HG03025 (cell line): ENCODE results near the gene KNTC1.
"Not testable (repeated sequence)": the region's sequence is repeated elsewhere in the genome, so short reads cannot be mapped to it uniquely, and the experiment has no call there.

Experiments
- ATAC-seq: cut with Tn5 transposase; IDR thresholded peaks from one replicate; pipeline ENCODE4 v1.9.1; 2021; ENCODE audit warnings: mild to moderate bottlenecking, moderate library complexity; ENCODE audit not compliant: unreplicated experiment, low FRiP score

Gene KNTC1

DNA sequence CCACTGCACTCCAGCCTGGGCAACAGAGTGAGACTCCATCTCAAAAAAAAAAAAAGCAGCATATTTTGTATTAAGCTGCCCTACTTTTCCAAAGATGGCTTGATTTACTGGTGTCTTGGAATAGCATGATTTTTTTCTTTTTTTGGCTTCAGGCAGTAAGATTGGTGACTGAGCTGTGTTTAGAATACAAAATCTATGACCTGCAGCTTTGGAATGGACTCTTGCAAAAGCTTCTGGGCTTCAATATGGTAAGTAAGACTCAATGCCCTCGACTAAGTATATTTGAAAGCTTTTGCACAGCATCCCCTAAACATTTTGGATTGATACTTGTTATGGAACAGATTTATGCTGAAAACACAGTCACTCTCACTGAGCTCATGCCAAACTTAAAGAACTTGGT is 87.8 kb downstream of the KNTC1 start:
- no peak for ATAC-seq

DNA sequence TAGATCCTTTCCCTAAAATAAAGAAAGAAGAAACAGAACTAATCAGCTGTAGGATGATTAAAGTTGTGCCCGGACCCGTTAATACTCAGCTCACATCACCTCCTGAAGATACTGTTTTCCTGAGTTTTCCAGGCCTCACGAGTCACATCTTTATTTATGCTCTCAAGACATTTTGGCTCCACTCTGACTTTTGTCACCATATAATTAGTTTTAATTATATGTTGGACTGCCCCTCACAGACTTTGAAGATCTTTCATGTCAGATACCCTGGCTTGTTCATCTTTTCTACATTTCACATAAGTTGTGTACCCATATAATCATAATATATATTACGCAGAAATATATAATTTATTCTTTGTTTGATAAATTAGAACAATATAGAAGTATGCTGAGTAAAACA is 88.7 kb downstream of the KNTC1 start:
- ATAC-seq, result no peak

DNA sequence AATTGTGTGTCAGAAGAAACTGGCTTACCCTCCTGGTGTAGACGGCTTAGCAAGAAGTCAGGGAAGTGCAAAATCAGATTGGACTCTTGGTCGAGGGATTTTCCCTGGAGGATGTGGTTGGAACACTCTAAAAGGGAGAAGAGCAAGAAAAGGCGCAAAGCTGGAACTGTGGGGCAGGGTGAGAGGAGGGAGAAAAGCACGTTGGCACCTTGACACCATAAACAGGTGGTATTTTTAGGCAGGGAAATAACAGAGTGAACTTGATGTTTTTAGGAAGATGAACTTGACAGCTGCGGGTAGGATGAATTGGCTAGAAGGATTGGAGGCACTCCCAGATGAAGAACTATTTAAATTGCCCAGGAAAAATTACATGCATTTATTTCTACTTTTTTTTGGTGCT is 108.4 kb downstream of the KNTC1 start:
- no peak for ATAC-seq

DNA sequence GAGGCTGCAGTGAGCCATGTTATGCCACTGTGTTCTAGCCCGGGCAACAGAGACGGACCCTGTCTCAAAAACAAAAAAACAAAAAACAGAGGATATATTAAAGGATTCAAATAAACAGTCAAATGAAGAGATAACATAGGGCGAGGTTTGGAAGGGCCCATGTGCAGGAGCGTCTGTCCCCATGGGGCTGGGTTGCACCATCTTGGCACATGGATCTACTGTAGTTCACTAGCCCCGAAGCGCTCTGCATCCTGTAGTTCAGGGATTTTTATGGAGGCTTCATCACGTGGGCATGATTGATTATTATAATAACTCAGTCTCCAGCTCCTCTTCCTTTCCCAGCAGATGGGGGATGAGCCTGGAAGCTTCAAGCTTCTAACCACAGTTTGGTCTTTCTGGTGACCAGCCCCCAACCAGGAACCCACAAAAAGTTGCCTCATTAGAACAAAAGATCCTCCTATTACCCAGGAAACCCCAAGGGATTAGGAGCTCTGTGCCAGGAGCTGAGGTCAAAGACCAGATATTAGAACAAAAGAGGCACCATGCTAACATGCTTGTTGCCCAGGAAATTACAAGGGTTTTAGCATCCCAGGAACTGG is 116.3 kb downstream of the KNTC1 start:
- ATAC-seq, result no peak

DNA sequence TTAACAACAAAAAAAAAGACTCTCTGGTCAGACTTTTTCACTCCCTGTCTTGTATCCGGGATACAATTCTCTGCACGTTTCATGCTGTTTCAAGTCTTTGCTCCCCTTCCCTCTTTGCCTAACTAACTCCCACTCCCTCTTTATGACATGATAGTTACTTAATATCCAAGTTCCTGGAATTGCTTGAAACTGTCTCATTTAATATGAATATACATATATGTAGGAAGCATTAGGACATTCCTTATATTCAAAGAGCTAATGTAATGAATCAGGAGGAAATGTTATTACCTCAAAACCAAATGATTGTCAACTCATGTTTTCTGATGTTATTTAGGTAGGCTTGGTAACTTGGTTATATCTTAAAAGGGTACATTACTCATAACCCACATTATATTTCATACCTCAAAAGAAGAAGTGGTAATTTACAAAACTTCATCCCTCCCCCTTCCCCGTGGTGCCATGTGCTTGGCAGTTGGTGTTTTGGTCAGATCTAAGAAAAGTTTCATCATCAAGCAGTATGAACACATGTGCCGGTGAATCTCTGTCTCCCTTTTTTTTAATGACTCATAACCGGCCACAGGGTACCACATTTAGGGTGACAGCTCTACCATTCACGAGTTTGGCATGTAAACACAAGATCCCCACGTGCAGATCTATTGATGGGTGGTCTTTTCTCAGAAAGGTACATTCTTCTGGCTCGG is 119.6 kb downstream of the KNTC1 start:
- ATAC-seq, result no peak

DNA sequence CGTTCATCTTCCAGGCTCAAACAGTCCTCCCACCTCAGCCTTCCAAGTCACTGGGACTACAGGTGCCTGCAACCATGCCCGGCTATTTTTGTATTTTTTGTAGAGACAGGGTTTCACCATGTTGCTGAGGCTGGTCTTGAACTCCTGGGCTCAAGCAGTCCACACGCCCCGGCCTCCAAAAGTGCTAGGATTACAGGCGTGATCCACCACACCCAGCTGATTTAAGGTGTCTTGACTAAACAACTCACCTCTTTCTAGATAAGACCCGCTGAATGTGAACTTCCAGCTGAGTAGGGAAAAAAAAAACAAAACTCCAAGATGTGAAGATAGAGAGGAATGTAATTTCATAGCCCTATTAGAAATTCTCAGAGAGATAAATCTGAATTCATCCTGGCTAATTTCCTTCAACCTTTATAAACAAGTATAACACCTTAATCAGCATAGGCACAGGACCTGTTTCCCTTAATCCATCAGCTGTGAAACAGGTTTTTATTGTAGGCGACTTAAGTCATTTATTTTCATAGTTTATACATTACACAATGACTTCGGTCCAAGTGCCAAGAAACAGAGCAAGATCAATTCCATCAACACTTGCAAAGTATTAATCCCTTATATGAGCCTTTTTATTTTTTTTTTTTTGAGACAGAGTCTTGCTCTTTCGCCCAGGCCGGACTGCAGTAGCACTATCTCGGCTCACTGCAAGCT is 124.6 kb downstream of the KNTC1 start:
- ATAC-seq, result no peak

DNA sequence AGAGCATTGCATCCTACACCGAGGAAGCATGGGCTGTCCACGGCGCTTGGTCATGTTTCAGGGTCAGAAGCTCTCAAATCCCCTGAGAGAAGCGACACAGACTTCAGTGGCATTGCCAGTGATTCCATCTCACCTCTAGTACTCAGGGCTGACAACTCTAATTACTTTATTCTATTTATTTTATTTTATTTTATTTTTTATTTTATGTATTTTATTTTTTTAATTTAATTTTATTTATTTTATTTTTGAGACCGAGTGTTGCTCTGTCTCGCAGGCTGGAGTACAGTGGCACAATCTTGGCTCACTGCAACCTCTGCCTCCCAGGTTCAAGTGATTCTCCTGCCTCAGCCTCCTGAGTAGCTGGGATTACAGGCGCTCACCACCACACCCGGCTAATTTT is 126.2 kb downstream of the KNTC1 start:
- ATAC-seq, result not testable (repeated sequence)

DNA sequence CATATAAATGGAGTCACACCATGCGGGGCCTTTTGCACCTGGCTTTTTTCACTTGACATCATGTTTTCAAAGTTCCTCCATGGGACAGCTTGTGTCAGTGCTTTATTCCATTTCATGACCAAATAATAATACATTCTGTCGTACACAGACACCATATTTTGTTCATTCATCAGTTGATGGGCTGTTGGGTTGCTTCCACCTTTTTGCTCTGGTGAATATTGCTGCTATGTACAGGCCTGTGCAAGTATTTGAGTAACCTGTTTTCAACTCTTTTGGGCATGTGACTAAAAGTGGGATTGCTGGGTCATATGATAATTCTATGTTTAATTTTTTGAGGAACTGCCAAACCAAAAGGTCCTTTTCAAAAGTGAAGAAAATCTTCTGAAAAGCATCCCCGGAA is 129.2 kb downstream of the KNTC1 start:
- no peak for ATAC-seq

DNA sequence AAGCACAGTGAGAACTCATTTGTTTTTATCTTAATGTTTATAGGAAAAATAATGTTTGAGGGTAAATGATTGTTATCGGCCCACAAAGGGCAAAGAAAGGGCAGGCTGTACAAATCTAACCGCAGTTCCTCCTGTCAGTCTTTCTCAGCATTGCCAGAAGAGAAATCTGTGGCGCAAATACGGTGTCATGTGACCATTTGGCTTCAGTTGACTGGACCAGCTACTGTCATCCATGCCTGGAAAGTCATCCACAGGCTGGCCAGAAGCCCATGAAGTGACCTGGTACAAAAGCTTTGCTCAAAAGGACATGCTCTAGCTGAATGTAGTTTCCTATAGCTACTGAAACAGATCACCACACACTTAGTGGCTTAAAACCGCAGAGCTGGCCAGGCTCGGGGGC is 132.5 kb downstream of the KNTC1 start:
- no peak for ATAC-seq

DNA sequence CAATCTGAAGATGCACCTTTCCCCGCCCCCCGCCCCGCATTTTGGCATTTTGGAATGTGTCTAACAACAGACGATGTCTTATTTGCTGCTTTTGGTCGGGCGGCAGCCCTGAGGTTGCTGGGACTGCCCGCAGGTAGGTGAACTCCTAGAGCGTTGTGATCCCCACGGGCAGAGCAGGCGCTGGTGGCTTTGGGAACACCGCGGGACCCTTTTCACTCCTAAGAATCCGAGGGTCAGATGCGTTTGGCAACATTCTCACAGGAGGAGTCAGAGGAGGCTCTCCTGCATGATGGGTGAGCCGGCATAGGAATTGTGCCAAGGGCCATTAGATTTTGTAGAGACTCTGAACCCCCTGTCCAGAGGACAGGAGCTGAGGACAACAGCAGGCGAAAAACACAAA is 134.2 kb downstream of the KNTC1 start:
- no peak for ATAC-seq

DNA sequence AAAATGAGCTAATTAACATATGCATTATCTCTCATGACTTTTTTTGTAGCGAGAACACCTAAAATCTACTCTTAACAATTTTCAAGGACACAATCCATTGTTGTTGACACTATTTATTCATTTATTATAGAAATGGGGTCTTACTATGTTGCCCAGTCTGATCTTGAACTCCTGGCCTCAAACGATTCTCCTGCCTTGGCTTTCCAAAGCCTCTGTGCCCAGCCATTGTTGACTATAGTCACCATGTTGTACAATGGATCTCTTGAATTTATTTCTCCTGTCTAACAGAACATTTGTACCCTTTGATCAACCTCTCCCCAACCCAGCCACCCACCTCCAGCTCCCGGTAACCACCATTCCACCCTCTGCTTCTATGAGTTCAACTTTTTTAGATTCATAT is 134.9 kb downstream of the KNTC1 start:
- ATAC-seq, result no peak

DNA sequence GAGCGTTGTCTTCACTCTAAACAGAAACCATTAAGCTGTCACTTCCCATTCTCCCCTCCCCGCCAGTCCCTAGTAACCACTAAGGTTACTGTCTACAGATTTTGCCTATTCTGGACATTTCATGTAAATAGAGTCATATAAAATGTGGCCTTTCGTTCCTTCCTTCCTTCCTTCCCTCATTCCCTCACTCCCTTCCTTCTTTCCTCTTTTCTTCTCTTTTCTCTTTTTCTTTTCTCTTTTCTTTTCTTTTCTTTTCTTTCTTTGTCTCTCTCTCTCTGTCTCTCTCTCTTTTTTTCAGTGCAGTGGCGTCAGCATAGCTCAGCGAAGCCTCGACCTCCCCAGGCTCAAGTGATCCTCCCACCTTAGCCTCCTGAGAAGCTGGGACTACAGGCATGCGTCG is 138.3 kb downstream of the KNTC1 start:
- ATAC-seq, result no peak

DNA sequence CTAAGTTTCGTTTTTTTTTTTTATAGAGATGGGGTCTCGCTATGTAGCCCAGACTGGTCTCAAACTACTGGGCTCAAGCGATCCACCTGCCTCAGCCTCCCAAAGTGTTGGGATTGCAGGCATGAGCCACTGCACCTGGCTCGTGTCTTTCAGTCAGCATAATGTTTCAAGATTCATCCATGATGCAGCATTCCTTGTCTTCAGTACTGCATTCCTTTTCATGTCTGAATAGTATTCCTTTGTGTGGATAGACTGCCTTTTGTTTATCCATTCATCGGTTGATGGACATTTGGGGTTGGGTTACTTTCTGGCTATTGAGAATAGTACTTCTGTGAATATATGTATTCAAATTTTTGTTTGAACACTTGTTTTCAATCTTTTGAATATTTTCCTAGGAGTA is 138.7 kb downstream of the KNTC1 start:
- no peak for ATAC-seq

DNA sequence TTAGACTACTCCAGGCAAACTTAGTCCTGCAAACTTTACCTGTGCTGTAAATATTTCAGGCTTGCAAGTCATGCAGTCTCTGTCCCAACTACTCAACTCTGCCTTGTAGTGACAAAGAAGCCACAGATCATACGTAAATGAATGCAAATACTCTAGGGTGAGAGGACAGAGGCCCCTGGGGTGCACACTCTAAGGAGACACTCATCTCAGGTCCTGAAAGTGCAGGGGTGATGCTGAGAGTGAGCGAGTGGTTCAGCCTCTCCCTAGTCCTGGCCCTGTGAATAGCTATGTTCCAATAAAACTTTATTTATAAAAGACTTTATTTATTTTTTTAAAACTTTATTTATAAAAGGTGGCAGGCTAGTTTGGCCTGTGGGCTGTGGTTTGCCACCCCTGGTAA is 141.2 kb downstream of the KNTC1 start:
- ATAC-seq, result no peak

DNA sequence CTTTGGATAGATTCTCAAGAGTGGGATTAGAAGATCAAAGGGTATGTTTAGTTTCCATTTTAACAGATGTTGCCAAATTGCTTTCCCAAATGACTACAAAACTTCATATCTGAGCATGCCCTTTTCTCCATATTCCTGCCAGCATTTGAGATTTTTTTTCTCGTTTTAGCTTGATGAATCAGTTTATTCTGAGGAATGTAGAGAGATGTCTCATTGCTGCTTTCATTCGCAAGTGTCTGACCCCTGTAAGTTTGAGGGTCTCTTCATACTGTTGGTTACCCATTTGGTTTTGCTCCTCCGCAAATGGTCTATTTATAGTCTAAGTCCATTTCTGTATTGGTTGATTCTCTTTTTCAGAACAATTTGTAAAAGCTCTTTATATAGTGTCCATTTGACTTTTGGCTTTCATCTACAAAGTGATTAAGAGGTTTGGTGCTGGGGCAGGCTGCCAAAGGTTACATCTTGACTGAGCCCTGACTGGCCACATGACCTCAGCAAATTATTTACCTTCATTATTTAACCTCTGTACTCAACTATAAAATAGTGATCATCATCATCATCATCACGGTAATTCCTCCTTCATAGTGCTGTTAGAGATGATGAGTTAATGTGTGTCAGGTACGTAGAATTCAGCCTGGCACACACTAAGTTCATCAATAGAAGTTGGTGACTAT is 142.5 kb downstream of the KNTC1 start:
- no peak for ATAC-seq

DNA sequence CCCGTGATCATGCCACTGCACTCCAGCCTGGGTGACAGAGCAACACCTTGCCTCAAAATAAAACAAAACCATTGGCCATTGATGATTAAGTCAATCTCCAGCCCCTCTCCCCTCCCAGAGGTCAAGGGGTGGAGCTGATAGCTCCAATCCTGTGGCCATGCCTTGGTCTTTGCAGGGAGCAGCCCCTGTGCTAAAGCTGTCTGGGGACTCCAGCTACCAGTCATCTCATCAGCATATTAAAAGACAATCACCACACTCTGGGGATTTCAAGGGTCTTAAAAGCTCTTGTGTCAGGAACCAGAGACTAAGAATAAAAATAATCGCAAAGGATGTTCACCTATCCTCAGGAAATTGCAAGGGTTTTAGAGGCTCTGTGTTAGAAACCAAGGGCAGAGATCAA is 145.5 kb downstream of the KNTC1 start:
- ATAC-seq, result no peak
